Activated B cell treated with CpG ODN at 0.5 μM for 24 hours (primary cell): ENCODE data around the gene OR1E1. TPM values are rescaled to one million over a fixed set of nuclear protein-coding genes. Genes with fewer than 3 reads are reported as not detected.
"Not testable (repeated sequence)": the region's sequence is repeated elsewhere in the genome, so short reads cannot be mapped to it uniquely, and the experiment has no call there.

Source experiments
- ATAC-seq: fragments of 200-7000 bp; cut with Tn5 transposase; one replicate; pipeline ENCODE4 v1.10.0; 2021; ENCODE audit warnings: low read depth, mild to moderate bottlenecking, moderate library complexity
- CTCF ChIA-PET: fragments of 350-600 bp; sonication (Branson Sonifier 250); formaldehyde crosslinking; loops from one replicate; lab custom pipeline; 2021; ENCODE audit warnings: antibody characterized with exemption; lab: Charles Lee
- POLR2A ChIA-PET: fragments of 350-600 bp; sonication (Branson Sonifier 250); formaldehyde crosslinking; loops from one replicate; lab custom pipeline; 2021; ENCODE audit warnings: antibody characterized with exemption; lab: Charles Lee
- DNase-seq: peaks from one replicate; pipeline ENCODE4 v3.0.0; 2022
- H3K27ac Mint-ChIP-seq: one replicate; pipeline ENCODE4 v1.8.0; 2020; ENCODE audit warnings: mixed read lengths
- H3K27me3 Mint-ChIP-seq: one replicate; pipeline ENCODE4 v1.8.0; 2021; ENCODE audit warnings: mixed read lengths
- H3K36me3 Mint-ChIP-seq: one replicate; pipeline ENCODE4 v1.8.0; 2021; ENCODE audit warnings: low read depth, mixed read lengths
- H3K4me1 Mint-ChIP-seq: one replicate; pipeline ENCODE4 v1.8.0; 2021; ENCODE audit warnings: mixed read lengths
- H3K4me3 Mint-ChIP-seq: one replicate; pipeline ENCODE4 v1.8.0; 2020; ENCODE audit warnings: mild to moderate bottlenecking, mixed read lengths
- H3K9me3 Mint-ChIP-seq: one replicate; pipeline ENCODE4 v1.8.0; 2020; ENCODE audit warnings: mixed read lengths
- intact Hi-C: fragments of 100-400 bp; cut with micrococcal nuclease; formaldehyde crosslinking; loops from one replicate; pipeline ENCODE4 v1.15.1; 2024
- total RNA-seq: library from RNA; stranded (reverse); gene quantifications from 2 replicates; pipeline ENCODE4 v1.2.3, GENCODE V29; 2022
- TF ChIP-seq, protein P1 (sequence below): fragments of 200-600 bp; IDR thresholded peaks from one replicate; pipeline ENCODE4 v1.8.0; 2022; ENCODE audit warnings: antibody characterized with exemption, mild to moderate bottlenecking

The OR1E1 gene
- total RNA-seq, 1 donor from 2014 or later, result not detected

DNA sequence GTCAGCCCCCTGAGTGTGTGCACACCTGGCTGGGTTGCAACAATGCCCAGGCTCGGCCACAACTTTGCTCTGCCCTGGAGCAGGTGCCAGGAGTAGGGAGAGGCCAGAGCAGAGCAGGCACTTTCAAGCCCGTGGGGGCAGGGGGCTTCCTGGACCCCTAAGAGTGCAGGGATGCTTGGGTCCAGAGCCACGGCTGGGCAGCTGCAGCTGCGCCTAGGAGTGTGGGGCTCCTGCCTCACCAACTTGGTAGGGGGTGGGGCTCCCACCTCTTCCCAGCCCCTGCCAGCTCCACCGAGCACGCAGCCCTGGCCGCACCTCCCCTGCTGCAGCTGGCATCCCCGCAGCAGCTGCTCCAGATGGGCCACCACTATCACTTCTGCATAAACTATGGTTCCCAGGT, 19.9 kb downstream of the OR1E1 start:
- Mint-ChIP-seq H3K27me3 (peaks cover 34% of the 10 kb centered on the region), H3K9me3 (peaks cover 12% of the 10 kb centered on the region), H3K27ac (no peak overlapping the region), H3K36me3 (no peaks in the 10 kb centered on the region), H3K4me3 (no peak overlapping the region), H3K4me1 (no peaks in the 10 kb centered on the region)
- ChIA-PET CTCF (no interaction called here), POLR2A (no interaction called here)
- ATAC-seq (no peak), DNase-seq (no peak)
- intact Hi-C loops, result no loop called here
- TF ChIP-seq, protein P1, sequence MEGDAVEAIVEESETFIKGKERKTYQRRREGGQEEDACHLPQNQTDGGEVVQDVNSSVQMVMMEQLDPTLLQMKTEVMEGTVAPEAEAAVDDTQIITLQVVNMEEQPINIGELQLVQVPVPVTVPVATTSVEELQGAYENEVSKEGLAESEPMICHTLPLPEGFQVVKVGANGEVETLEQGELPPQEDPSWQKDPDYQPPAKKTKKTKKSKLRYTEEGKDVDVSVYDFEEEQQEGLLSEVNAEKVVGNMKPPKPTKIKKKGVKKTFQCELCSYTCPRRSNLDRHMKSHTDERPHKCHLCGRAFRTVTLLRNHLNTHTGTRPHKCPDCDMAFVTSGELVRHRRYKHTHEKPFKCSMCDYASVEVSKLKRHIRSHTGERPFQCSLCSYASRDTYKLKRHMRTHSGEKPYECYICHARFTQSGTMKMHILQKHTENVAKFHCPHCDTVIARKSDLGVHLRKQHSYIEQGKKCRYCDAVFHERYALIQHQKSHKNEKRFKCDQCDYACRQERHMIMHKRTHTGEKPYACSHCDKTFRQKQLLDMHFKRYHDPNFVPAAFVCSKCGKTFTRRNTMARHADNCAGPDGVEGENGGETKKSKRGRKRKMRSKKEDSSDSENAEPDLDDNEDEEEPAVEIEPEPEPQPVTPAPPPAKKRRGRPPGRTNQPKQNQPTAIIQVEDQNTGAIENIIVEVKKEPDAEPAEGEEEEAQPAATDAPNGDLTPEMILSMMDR, result no peak

DNA sequence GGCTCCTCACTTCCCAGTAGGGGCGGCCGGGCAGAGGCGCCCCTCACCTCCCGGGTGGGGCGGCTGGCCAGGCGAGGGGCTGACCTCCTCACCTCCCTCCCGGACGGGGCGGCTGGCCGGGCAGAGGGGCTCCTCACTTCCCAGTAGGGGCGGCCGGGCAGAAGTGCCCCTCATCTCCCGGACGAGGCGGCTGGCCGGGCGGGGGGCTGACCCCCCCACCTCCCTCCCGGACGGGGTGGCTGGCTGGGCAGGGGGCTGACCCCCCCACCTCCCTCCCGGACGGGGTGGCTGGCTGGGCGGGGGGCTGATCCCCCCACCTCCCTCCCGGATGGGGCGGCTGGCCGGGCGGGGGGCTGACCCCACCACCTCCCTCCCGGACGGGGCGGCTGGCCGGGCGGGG, 27.0 kb downstream of the OR1E1 start:
- POLR2A ChIA-PET, H3K4me1 Mint-ChIP-seq, H3K27ac Mint-ChIP-seq, ATAC-seq, intact Hi-C loops, H3K36me3 Mint-ChIP-seq, H3K4me3 Mint-ChIP-seq, CTCF ChIA-PET, DNase-seq: not testable (repeated sequence)
- Mint-ChIP-seq H3K9me3 (peaks cover 30% of the 10 kb centered on the region), H3K27me3 (peaks cover 19% of the 10 kb centered on the region)

Other genes starting within 250 kb of the OR1E1 start
- not detected in 2 replicates for gene OR1A2, start 200.9 kb downstream of the OR1E1 start, total RNA-seq
- not detected in 2 replicates for gene OR1A1, start 190.7 kb downstream of the OR1E1 start, total RNA-seq
- 0.18 and 0.34 TPM in 2 replicates for gene OR3A1, start 100.0 kb downstream of the OR1E1 start, total RNA-seq
- 0.64 and 2.2 TPM in 2 replicates for gene OR3A2, start 12.1 kb downstream of the OR1E1 start, total RNA-seq
- not detected in 2 replicates for gene OR3A3, start 13.0 kb upstream of the OR1E1 start, total RNA-seq
- not detected in 2 replicates for gene OR1E2, start 35.4 kb upstream of the OR1E1 start, total RNA-seq
- gene SPATA22, start 73.4 kb upstream of the OR1E1 start, total RNA-seq, result not detected in 2 replicates
- not detected in 2 replicates for gene ASPA, start 77.6 kb upstream of the OR1E1 start, total RNA-seq
- 6.6 and 10.2 TPM in 2 replicates for gene TRPV3, start 159.4 kb upstream of the OR1E1 start, total RNA-seq
- gene TRPV1, start 211.0 kb upstream of the OR1E1 start, total RNA-seq, result 3.2 and 5.4 TPM in 2 replicates
- 8.1 and 9.5 TPM in 2 replicates for gene SHPK, start 237.8 kb upstream of the OR1E1 start, total RNA-seq
- gene CTNS, start 238.3 kb upstream of the OR1E1 start, total RNA-seq, result 12.8 and 13.5 TPM in 2 replicates